Left ventricle myocardium inferior (tissue), 1 donor: Measurements from ENCODE around the gene POLR2F. TPM values are rescaled to one million over a fixed set of nuclear protein-coding genes. Genes with fewer than 3 reads are reported as not detected.
"Not testable (repeated sequence)": the region's sequence is repeated elsewhere in the genome, so short reads cannot be mapped to it uniquely, and the experiment has no call there.

Source experiments
- DNase-seq: peaks from one replicate; pipeline ENCODE4 v3.0.0-alpha.2; 2020
- H3K27ac ChIP-seq: fragments of 200-600 bp; replicated peaks from 2 replicates; pipeline ENCODE4 v1.8.0; 2021
- H3K27me3 ChIP-seq: fragments of 200-600 bp; 2 replicates; pipeline ENCODE4 v1.8.0; 2021; ENCODE audit warnings: low read depth
- H3K36me3 ChIP-seq: fragments of 200-600 bp; 2 replicates; pipeline ENCODE4 v1.8.0; 2021
- H3K4me1 ChIP-seq: fragments of 200-600 bp; 2 replicates; pipeline ENCODE4 v1.8.0; 2021
- H3K4me3 ChIP-seq: fragments of 200-600 bp; 2 replicates; pipeline ENCODE4 v1.8.0; 2021; ENCODE audit warnings: mild to moderate bottlenecking, moderate library complexity
- H3K9me3 ChIP-seq: fragments of 200-600 bp; replicated peaks from 2 replicates; pipeline ENCODE4 v1.8.0; 2021
- intact Hi-C: fragments of 100-400 bp; cut with micrococcal nuclease; formaldehyde crosslinking; loops from one replicate; pipeline ENCODE4 v1.11.0; 2022
- total RNA-seq: library from RNA; stranded (reverse); fragmentation: NEBNext Ultra II Directional; extraction: Animal tissue kit (Norgen Biotek cat#: 25700); gene quantifications from one replicate; pipeline ENCODE4 v1.2.1, GENCODE V29; 2021
- TF ChIP-seq, protein P1 (sequence below): fragments of 200-600 bp; IDR thresholded peaks from 2 replicates; pipeline ENCODE4 v1.8.0; 2021; ENCODE audit warnings: antibody characterized with exemption, mild to moderate bottlenecking, borderline replicate concordance
- donor health status: DM: no; HTN: yes; CAD: no; lungs with severe emphysema.

Gene POLR2F
- total RNA-seq, 1 donor from 2014 or later, result 79.3 TPM

DNA sequence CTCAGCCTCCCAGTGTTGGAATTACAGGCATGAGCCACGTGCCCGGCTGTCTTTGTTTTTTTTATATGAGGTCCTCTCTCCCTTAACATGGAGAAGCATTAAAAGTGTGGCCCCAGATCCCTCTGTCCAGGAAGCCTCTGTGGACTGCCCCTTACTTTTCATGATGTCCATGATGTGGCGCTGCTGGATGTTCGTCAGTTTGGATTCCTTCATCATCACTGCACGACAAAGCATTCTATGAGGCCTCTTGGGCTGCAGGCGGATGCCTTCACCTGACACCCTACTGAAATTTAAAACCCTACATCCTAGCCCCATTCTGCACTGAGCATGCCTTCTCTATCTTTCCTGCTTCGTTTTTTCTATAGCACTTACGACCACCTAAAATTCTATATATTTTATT is 2.2 kb upstream of the POLR2F start:
- Histone ChIP-seq H3K27me3 (no peaks in the 10 kb centered on the region), H3K4me3 (no peak overlapping the region), H3K4me1 (peaks cover 31% of the 10 kb centered on the region), H3K36me3 (no peaks in the 10 kb centered on the region), H3K9me3 (no peaks in the 10 kb centered on the region), H3K27ac (no peak overlapping the region)
- TF ChIP-seq, protein P1, sequence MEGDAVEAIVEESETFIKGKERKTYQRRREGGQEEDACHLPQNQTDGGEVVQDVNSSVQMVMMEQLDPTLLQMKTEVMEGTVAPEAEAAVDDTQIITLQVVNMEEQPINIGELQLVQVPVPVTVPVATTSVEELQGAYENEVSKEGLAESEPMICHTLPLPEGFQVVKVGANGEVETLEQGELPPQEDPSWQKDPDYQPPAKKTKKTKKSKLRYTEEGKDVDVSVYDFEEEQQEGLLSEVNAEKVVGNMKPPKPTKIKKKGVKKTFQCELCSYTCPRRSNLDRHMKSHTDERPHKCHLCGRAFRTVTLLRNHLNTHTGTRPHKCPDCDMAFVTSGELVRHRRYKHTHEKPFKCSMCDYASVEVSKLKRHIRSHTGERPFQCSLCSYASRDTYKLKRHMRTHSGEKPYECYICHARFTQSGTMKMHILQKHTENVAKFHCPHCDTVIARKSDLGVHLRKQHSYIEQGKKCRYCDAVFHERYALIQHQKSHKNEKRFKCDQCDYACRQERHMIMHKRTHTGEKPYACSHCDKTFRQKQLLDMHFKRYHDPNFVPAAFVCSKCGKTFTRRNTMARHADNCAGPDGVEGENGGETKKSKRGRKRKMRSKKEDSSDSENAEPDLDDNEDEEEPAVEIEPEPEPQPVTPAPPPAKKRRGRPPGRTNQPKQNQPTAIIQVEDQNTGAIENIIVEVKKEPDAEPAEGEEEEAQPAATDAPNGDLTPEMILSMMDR, result no peak
- intact Hi-C loops, result loop anchor here (10.0 kb wide), 1 partner anchor 57 kb away; no protein-coding TSS in a partner anchor
- DNase-seq, result no peak

GRCh38 chr22:37952629-37953028 is 870 bp upstream of the POLR2F start:
- H3K27ac ChIP-seq, H3K9me3 ChIP-seq, DNase-seq, H3K27me3 ChIP-seq: not testable (repeated sequence)
- Histone ChIP-seq H3K4me1 (peaks cover 34% of the 10 kb centered on the region), H3K36me3 (peaks cover 12% of the 10 kb centered on the region), H3K4me3 (peak overlapping the region; percentile 92)
- intact Hi-C loops, result loop anchor here (10.0 kb wide), 1 partner anchor 58 kb away; no protein-coding TSS in a partner anchor

DNA sequence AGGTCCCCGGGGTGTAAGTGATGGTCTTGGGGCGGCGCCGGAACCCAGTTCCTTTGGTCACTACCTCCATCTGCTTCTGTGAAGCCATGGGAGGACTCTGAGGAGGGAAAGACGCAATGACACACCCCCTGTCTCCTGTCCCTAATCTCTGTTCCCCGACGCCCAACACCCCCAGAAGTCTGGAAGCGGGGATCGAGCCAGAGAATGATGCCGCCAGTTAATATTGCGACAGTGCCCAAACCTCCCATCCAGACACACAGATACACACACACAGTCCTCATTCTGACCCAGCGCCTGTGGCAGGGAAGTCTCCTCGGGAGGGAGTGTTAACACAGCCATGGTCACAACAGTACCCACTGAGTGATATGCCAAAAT is 450 bp upstream of the POLR2F start:
- H3K36me3 ChIP-seq, result peaks cover 16% of the 10 kb centered on the region
- peaks cover 34% of the 10 kb centered on the region for H3K4me1 ChIP-seq
- H3K9me3 ChIP-seq, result no peaks in the 10 kb centered on the region
- no peak for DNase-seq
- H3K27ac ChIP-seq, result peak overlapping the region; percentile 76
- H3K27me3 ChIP-seq, result no peaks in the 10 kb centered on the region
- peak overlapping the region; percentile 92 for H3K4me3 ChIP-seq
- intact Hi-C loops, result loop anchor here (10.0 kb wide), 1 partner anchor 58 kb away; no protein-coding TSS in a partner anchor
- TF ChIP-seq, protein P1, result no peak

GRCh38 chr22:37954686-37955085 is 1.2 kb downstream of the POLR2F start:
- H3K4me3 ChIP-seq, result peak overlapping the region; percentile 92
- H3K27me3 ChIP-seq, result no peaks in the 10 kb centered on the region
- DNase-seq, result no peak
- no peak overlapping the region for H3K27ac ChIP-seq
- no peaks in the 10 kb centered on the region for H3K9me3 ChIP-seq
- peaks cover 34% of the 10 kb centered on the region for H3K4me1 ChIP-seq
- TF ChIP-seq, protein P1, result no peak
- intact Hi-C loops, result loop anchor here (10.0 kb wide), 1 partner anchor 60 kb away; no protein-coding TSS in a partner anchor
- peaks cover 32% of the 10 kb centered on the region for H3K36me3 ChIP-seq

DNA sequence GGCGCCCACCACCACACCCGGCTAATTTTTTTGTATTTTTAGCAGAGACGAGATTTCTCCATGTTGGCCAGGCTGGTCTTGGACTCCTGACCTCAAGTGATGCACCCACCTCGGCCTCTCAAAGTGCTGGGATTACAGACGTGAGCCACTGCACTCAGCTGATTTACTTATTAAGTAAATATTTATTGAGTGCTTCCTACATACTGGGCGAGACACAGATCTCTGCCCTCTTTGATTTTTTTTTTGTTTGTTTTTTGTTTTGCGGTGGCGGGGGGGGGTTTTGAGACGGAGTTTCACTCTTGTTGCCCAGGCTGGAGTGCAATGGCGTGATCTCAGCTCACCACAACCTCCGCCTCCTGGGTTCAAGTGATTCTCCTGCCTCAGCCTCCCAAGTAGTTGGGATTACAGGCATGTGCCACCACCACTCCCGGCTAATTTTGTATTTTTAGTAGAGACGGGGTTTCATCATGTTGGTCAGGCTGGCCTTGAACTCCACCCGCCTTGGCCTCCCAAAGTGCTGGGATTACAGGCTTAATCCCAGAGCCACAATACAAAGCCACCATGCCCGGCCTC is 2.4 kb downstream of the POLR2F start:
- DNase-seq, H3K4me3 ChIP-seq, H3K27me3 ChIP-seq, H3K9me3 ChIP-seq, H3K27ac ChIP-seq: not testable (repeated sequence)
- H3K36me3 ChIP-seq, result peaks cover 45% of the 10 kb centered on the region
- peaks cover 34% of the 10 kb centered on the region for H3K4me1 ChIP-seq
- intact Hi-C loops, result loop anchor here (10.0 kb wide), 1 partner anchor 61 kb away; no protein-coding TSS in a partner anchor

GRCh38 chr22:37957232-37957631 is 3.7 kb downstream of the POLR2F start:
- H3K27ac ChIP-seq, result no peak overlapping the region

More at GRCh38 chr22:37957232-37957631, 3.7 kb downstream of the POLR2F start:
- Histone ChIP-seq H3K4me3 (no peak overlapping the region), H3K36me3 (peaks cover 57% of the 10 kb centered on the region), H3K4me1 (peaks cover 33% of the 10 kb centered on the region), H3K27me3 (no peaks in the 10 kb centered on the region), H3K9me3 (no peaks in the 10 kb centered on the region)
- no peak for DNase-seq
- TF ChIP-seq, protein P1, result no peak
- intact Hi-C loops, result loop anchor here (10.0 kb wide), 1 partner anchor 62 kb away; no protein-coding TSS in a partner anchor
